ENCODE measurements around the gene GMCL1.

GMCL1 gene

DNA sequence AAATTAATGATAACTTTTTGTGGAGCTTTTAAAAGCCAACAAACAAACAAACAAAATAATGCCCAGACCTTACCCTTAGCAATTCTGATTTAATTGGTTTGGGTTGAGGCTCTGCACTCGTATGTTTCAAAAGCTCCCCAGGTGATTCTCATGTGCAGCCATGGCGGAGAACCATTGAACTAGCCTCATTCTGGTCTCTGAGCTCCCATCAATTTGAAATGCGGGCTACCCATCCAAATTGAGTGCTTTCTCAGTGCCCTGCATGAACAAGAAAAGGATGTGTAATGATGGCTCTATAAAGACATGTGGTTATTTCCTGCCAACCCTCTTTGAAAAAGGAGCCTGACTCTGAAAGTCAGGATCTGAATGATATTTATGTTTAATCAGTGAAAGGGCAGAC is 93.7 kb downstream of the GMCL1 start:
- Histone ChIP-seq H3K4me3 (replicated peaks; ENCODE audit: insufficient read depth, low read length) (no peak overlapping the region), H3K27ac (replicated peaks) (no peak overlapping the region), H3K27me3 (ENCODE audit: insufficient read depth, poor library complexity, severe bottlenecking) (no peaks in the 10 kb centered on the region)
- no peak for DNase-seq (ENCODE audit: low read depth in 1 of 2, low spot score in 1 of 2)
- TF ChIP-seq SPI1 (IDR thresholded peaks at IDR 0.05; ENCODE audit: borderline replicate concordance, low read depth) (no peak), POLR2AphosphoS5 (IDR thresholded peaks at IDR 0.05; ENCODE audit: low read depth) (no peak), GABPA (IDR thresholded peaks at IDR 0.05; ENCODE audit: low read depth) (no peak)
- TF ChIP-seq, protein P1, sequence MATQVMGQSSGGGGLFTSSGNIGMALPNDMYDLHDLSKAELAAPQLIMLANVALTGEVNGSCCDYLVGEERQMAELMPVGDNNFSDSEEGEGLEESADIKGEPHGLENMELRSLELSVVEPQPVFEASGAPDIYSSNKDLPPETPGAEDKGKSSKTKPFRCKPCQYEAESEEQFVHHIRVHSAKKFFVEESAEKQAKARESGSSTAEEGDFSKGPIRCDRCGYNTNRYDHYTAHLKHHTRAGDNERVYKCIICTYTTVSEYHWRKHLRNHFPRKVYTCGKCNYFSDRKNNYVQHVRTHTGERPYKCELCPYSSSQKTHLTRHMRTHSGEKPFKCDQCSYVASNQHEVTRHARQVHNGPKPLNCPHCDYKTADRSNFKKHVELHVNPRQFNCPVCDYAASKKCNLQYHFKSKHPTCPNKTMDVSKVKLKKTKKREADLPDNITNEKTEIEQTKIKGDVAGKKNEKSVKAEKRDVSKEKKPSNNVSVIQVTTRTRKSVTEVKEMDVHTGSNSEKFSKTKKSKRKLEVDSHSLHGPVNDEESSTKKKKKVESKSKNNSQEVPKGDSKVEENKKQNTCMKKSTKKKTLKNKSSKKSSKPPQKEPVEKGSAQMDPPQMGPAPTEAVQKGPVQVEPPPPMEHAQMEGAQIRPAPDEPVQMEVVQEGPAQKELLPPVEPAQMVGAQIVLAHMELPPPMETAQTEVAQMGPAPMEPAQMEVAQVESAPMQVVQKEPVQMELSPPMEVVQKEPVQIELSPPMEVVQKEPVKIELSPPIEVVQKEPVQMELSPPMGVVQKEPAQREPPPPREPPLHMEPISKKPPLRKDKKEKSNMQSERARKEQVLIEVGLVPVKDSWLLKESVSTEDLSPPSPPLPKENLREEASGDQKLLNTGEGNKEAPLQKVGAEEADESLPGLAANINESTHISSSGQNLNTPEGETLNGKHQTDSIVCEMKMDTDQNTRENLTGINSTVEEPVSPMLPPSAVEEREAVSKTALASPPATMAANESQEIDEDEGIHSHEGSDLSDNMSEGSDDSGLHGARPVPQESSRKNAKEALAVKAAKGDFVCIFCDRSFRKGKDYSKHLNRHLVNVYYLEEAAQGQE (IDR thresholded peaks at IDR 0.05; ENCODE audit: insufficient replicate concordance, low read depth) = no peak
- TF ChIP-seq, protein P2, sequence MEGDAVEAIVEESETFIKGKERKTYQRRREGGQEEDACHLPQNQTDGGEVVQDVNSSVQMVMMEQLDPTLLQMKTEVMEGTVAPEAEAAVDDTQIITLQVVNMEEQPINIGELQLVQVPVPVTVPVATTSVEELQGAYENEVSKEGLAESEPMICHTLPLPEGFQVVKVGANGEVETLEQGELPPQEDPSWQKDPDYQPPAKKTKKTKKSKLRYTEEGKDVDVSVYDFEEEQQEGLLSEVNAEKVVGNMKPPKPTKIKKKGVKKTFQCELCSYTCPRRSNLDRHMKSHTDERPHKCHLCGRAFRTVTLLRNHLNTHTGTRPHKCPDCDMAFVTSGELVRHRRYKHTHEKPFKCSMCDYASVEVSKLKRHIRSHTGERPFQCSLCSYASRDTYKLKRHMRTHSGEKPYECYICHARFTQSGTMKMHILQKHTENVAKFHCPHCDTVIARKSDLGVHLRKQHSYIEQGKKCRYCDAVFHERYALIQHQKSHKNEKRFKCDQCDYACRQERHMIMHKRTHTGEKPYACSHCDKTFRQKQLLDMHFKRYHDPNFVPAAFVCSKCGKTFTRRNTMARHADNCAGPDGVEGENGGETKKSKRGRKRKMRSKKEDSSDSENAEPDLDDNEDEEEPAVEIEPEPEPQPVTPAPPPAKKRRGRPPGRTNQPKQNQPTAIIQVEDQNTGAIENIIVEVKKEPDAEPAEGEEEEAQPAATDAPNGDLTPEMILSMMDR (IDR thresholded peaks at IDR 0.05; ENCODE audit: insufficient read depth, low read length) = no peak

DNA sequence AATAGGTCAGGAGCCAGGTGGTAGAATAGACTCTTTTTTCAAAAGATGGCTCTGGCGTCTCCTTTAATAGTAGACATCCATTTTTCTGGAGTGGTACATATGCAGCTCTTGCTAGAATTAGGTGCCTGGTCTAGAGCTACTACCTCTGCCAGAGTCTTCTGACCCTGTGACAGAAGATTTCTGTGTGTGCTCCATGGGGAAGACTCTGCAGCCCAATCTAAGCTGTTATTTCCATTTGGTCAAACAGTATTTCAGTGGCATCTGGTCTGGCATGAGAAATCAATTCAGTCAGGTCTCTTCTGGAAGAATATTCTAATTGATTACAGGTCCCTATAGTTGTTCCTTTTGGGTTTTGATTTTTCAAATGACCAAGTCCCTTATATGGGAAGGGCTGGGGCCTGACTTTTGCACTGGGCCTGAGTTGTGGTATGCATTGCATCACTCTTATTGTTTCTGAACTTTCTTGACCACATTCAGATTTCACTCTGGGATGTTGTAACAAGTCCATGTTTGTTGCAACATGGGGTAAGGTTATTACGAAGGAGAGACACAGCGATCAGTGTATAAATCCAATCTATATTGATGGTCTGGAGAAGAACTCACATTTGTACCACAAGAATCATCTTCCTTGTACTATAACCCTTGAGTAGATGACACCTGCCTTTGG is 97.5 kb downstream of the GMCL1 start:
- no peak overlapping the region for H3K27ac ChIP-seq (replicated peaks)
- DNase-seq (ENCODE audit: low read depth in 1 of 2, low spot score in 1 of 2) = peak; percentile 85 to 92
- no peaks in the 10 kb centered on the region for H3K27me3 ChIP-seq (ENCODE audit: insufficient read depth, poor library complexity, severe bottlenecking)
- H3K4me3 ChIP-seq (replicated peaks; ENCODE audit: insufficient read depth, low read length) = no peak overlapping the region
- TF ChIP-seq GABPA (IDR thresholded peaks at IDR 0.05; ENCODE audit: low read depth) (0 out of 2 replicates have a peak, but pooled peaks have one; percentile 32), SPI1 (IDR thresholded peaks at IDR 0.05; ENCODE audit: borderline replicate concordance, low read depth) (no peak), POLR2AphosphoS5 (IDR thresholded peaks at IDR 0.05; ENCODE audit: low read depth) (peak; percentile 65; the same call in 1 of the 2 replicates)
- TF ChIP-seq, protein P2 (IDR thresholded peaks at IDR 0.05; ENCODE audit: insufficient read depth, low read length) = no peak
- TF ChIP-seq, protein P1 (IDR thresholded peaks at IDR 0.05; ENCODE audit: insufficient replicate concordance, low read depth) = no peak
